GM18873 (cell line): ENCODE data around the gene GPAT3.
"Not testable (repeated sequence)": the region's sequence is repeated elsewhere in the genome, so short reads cannot be mapped to it uniquely, and the experiment has no call there.

Source experiments
- ATAC-seq: cut with Tn5 transposase; IDR thresholded peaks from one replicate; pipeline ENCODE4 v1.9.1; 2021; ENCODE audit warnings: mild to moderate bottlenecking, moderate library complexity, moderate number of reproducible peaks; ENCODE audit not compliant: unreplicated experiment, low FRiP score

Gene GPAT3

DNA sequence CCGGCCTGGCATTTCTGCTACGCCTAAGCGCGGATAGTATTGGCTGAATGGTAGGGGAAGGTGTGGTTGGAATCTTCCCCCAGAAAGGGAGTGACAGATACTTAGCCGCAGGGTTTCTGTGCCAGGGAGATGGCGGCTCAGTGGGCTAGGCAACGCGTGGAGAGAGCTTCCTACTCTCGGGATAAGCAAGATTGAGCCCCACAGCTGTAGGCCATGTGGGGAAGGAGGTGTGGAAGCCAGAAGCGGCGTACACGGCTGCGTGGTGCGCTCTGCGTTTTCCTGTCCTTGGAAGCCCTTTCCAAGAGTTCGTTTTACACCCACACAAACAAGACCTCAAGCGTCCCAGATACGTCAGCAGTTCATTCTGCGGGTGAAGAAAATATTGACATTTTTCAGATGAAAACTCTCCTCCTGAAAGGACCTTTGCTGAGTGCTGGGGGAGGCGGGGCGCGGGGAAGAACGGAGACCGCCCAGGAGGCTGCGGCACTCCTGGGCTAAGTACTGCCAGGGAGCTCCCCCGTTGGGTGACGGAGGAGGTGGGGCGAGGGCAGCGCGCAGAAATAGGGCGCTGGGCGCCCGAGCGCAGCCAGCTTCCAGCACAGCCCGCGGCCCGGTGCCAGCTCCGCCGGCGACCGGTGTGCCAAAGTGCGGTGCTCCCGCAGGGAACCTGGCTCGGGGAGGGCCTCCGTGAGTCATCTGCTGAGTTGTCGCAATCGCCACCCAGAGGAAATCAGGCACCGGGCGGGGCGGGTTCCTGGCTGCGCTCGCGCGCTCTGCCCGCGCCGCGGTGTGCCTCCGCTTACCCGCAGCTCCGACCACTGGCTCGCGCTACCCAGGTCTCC lies at the start of gene GPAT3:
Gene GPAT3, plus strand, starts transcription at position 589 of the 842 bp plus-strand sequence. CDS start 515 bp downstream, outside the sequence.
- peak; percentile 67 for ATAC-seq

- ATAC-seq, result no peak
Measured at GRCh38 chr4:83486457-83487129, 49.3 kb upstream of the GPAT3 start.

DNA sequence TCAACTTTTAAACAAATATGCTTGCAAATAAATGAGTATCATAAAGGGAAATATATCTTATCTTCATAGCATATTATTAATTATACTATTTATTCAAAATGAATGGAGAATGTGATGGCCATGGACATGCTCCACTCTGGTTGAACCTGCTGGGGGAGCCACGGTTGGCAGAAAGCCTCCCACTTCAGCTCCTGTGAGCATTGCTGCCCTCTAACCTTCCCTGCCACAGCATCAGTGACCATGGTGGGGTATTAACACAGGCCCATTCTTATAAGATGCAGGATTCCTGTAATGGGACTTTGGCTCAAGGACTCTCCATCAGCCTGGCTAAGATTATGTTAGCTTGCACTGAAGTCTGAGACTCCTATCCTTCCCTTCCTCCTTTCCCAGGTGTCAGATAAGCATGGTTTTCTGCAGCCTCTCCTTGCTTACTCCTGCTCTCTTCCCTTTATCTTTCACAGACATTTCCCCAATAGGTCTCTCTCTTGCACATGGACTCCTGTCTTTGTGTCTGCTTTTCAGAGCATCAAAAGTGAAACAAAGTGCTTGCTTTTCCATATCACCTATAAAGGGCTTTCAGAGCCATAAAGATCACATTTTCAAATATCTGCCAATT lies 46.1 kb upstream of the GPAT3 start:
- no peak for ATAC-seq

- ATAC-seq, result no peak
Measured at GRCh38 chr4:83490876-83491450, 44.9 kb upstream of the GPAT3 start.

- not testable (repeated sequence) for ATAC-seq
Measured at GRCh38 chr4:83496085-83496917, 39.6 kb upstream of the GPAT3 start.

DNA sequence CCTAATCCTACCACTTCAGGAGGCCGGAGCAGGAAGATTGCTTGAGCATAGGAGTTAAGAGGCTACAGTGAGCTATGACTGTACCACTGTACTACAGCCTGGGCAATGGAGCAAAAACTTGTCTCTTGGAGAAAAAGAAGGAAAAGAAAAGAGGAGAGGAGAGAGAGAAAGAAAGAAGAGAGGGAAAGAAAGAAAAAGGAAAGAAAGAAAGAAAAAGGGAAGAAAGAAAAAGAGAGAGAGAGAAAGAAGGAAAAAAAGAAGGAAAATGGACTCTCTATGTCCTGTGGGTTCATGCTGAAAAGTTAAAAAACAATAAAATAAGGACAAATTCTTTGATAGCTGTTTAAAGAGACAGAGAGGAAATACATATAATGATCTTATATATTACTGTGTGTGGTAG lies 37.7 kb upstream of the GPAT3 start:
- no peak for ATAC-seq

DNA sequence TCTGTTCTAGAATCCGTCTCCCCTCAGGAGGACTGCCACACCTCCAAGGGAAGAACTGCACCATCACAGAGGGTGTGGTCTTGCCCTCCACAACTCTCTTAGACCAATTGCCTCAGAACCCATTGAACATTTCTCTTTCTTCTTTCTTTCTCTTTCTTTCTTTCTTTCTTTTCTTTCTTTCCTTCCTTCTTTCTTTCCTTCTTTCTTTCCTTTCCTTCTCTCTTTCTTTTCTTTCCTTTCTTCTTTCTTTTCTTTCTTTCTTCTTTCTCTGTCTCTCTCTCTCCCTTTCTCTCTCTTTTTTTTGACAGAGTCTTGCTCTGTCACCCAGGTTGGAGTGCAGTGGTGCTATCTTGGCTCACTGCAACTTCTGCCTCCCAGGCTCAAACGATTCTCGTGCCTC lies 34.2 kb upstream of the GPAT3 start:
- ATAC-seq, result not testable (repeated sequence)

- ATAC-seq, result no peak
Measured at GRCh38 chr4:83503974-83504373, 31.9 kb upstream of the GPAT3 start.

- no peak for ATAC-seq
Measured at GRCh38 chr4:83504503-83504902, 31.4 kb upstream of the GPAT3 start.

- no peak for ATAC-seq
Measured at GRCh38 chr4:83504996-83505395, 30.9 kb upstream of the GPAT3 start.

DNA sequence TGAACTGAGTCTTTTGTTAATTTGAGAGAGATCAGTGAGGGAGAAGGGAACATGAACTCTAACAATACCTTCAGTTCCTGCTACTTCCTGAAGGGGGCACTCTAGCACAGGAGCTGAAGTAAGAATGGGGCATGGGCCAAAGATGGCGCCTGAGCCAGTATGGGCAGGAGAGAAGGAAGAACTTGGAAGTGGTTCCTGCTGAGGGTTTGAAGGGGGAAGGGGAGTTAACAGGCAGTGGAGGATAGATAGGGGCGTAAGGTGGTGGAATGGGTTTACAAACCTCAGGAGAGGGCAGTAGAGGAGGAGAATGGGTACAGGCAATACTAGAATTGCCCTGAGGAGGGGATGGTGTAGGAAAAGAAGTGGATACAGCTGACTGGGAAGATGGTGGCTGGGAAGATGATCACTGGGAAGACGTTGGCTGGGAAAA lies 26.7 kb upstream of the GPAT3 start:
- not testable (repeated sequence) for ATAC-seq

DNA sequence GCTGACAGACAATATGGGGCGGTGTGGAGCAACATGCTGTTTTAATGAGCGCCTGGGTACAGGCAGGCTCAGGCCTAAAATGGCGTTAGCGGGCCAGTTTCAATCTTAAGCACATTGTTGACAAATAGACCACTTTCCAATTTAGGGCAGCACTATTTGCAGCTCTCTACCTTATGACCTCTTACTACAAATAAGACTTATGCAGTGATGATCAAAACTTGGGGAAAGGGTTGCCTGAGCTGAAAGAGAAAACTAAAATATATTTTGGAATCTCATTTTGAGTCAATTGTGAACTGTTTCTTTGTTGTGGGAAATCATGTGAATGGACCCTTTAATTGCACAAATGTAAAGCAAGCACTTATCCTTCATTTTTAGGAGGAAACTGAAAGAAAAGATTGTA lies 25.5 kb upstream of the GPAT3 start:
- no peak for ATAC-seq

GRCh38 chr4:83516042-83516772 lies 19.7 kb upstream of the GPAT3 start:
- no peak for ATAC-seq

- no peak for ATAC-seq
Measured at GRCh38 chr4:83522239-83522638, 13.7 kb upstream of the GPAT3 start.

DNA sequence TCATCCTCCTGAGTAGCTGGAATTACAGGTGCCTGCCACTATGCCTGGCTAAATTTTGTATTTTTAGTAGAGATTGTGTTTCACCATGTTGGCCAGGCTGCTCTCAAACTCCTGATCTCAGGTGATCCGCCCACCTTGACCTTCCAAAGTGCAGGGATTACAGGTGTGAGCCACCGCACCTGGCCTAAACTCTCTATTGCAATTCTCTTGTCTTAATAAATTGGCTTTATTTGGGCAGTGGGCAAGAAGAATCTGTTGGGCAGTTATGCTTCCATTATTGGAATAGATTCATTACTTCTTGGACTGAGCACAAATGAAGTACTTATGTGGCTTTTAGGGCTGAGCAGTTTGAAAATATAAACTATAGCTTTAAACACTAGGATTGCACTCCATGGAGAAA lies 8.2 kb upstream of the GPAT3 start:
- ATAC-seq, result no peak

DNA sequence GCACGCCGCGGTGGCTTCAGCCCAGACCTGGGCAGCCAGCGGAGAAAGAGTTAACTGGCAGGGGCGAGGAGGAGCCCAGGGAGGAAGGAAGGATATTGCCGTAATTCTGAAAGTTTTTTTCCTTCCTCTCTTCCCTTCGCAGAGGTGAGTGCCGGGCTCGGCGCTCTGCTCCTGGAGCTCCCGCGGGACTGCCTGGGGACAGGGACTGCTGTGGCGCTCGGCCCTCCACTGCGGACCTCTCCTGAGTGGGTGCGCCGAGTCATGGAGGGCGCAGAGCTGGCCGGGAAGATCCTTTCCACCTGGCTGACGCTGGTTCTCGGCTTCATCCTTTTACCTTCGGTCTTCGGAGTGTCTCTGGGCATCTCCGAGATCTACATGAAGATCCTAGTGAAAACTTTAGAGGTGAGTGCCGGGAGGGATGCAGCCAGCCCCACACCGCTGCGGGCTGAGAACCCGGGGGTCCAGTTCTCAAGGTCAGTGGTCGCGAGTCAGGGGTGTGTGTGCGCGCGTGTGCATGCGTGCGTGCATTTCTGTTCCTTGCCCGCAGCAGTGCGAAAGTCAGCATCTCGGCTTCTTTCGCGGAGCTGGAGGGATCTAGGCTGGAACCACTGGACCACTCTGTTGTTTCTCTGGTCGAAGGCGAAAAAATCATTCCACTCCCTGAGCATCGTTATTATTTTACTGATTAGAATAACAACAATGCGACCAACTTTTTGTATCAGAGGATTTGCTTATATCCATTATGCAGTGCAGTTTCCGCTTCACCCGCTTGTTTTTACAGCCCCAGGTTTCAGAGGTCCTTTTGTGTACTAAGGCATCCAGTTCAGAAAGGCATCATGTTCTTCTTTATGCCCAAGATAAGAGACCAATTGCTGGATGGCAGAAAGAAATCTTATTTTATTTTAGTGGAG lies 709 bp downstream of the GPAT3 start:
- no peak for ATAC-seq

DNA sequence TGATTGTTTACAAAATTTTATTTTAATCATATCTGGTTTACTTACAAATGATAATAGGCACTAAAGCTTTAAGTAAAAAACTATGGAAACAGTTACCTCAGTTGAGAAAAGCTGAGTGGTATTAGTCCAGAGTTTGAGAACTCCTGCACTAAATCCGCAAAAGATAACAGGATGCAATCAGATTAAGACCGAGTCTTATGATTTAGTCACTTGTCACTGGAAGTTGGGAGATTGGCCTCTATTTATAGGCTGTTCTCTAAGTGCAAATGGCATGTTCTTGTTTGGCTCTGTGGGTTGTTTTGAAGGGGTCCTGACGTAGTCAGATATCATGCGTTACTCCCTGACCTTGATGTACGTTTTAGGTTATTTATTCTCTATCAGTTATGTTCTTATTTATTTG lies 6.3 kb downstream of the GPAT3 start:
- no peak for ATAC-seq

- no peak for ATAC-seq
Measured at GRCh38 chr4:83546786-83547185, 10.9 kb downstream of the GPAT3 start.
